Embryonic facial prominence (tissue), 1 donor: Measurements from ENCODE around the gene EPN3.
A peak's percentile ranks its signal among the peaks of the same experiment; 100 is the strongest.

ENCODE experiments used
- DNase-seq: peaks from one replicate; pipeline ENCODE4 v3.0.0-alpha.2; 2016; ENCODE audit errors: extremely low spot score

The EPN3 gene

GRCh38 chr17:50549256-50549941 lies 16.9 kb downstream of the EPN3 start:
- no peak for DNase-seq

- no peak for DNase-seq
Measured at GRCh38 chr17:50549969-50550368, 17.4 kb downstream of the EPN3 start.

- no peak for DNase-seq
Measured at GRCh38 chr17:50550661-50551432, 18.3 kb downstream of the EPN3 start.

GRCh38 chr17:50551433-50551815 lies 18.9 kb downstream of the EPN3 start:
- no peak for DNase-seq

- DNase-seq: no peak
Measured at GRCh38 chr17:50551884-50552283, 19.3 kb downstream of the EPN3 start.

- DNase-seq: no peak
Measured at GRCh38 chr17:50554201-50554600, 21.7 kb downstream of the EPN3 start.

- no peak for DNase-seq
Measured at GRCh38 chr17:50556803-50557202, 24.3 kb downstream of the EPN3 start.

- DNase-seq: no peak
Measured at GRCh38 chr17:50557630-50558029, 25.1 kb downstream of the EPN3 start.

GRCh38 chr17:50558091-50558490 lies 25.6 kb downstream of the EPN3 start:
- no peak for DNase-seq

- DNase-seq: no peak
Measured at GRCh38 chr17:50558581-50558940, 26.0 kb downstream of the EPN3 start.

- no peak for DNase-seq
Measured at GRCh38 chr17:50558941-50559614, 26.5 kb downstream of the EPN3 start.

GRCh38 chr17:50559674-50560184 lies 27.2 kb downstream of the EPN3 start:
- peak; percentile 70 for DNase-seq

GRCh38 chr17:50560185-50560824 lies 27.8 kb downstream of the EPN3 start, which contains the start of gene CACNA1G:
Gene CACNA1G, plus strand, starts transcription at chr17:50560715. Its CDS starts 745 bp downstream, at chr17:50561460.
- DNase-seq: peak; percentile 89

- DNase-seq: no peak
Measured at GRCh38 chr17:50560931-50561745, 28.6 kb downstream of the EPN3 start.

GRCh38 chr17:50561746-50562141 lies 29.2 kb downstream of the EPN3 start:
- peak; percentile 49 for DNase-seq

GRCh38 chr17:50562242-50563091 lies 29.9 kb downstream of the EPN3 start:
- peak; percentile 36 for DNase-seq

GRCh38 chr17:50563092-50563511 lies 30.6 kb downstream of the EPN3 start:
- DNase-seq: no peak

GRCh38 chr17:50564916-50565315 lies 32.4 kb downstream of the EPN3 start:
- peak; percentile 79 for DNase-seq

GRCh38 chr17:50565402-50566350 lies 33.1 kb downstream of the EPN3 start:
- peak; percentile 48 for DNase-seq
